ENCODE measurements around the gene KRT13. TPM values are rescaled to one million over a fixed set of nuclear protein-coding genes. Genes with fewer than 3 reads are reported as not detected.

Gene KRT13
- total RNA-seq, 1 experiment from 2014 or later, result 1.4 TPM

DNA sequence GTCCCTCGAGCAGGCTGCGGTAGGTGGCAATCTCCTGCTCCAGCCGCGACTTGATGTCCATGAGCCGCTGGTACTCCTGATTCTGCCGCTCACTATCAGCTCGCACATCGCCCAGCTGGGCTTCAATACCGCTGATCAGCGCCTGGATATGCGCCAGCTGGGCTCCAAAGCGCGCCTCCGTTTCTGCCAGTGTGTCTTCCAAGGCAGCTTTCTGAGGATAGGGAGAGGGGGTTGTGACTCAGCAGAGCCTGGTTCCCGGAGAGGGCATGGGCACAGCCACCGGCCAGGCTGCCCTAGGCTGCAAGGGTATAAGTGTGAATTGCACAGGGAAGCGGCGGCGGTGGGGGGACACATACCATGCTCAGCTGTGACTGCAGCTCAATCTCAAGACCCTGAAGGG is 18.4 kb upstream of the KRT13 start:
- H3F3A ChIP-seq (ENCODE audit: low read length, unreplicated experiment), result peaks cover 18% of the 10 kb centered on the region
- ATAC-seq, result no peak
- TF ChIP-seq, protein P1, sequence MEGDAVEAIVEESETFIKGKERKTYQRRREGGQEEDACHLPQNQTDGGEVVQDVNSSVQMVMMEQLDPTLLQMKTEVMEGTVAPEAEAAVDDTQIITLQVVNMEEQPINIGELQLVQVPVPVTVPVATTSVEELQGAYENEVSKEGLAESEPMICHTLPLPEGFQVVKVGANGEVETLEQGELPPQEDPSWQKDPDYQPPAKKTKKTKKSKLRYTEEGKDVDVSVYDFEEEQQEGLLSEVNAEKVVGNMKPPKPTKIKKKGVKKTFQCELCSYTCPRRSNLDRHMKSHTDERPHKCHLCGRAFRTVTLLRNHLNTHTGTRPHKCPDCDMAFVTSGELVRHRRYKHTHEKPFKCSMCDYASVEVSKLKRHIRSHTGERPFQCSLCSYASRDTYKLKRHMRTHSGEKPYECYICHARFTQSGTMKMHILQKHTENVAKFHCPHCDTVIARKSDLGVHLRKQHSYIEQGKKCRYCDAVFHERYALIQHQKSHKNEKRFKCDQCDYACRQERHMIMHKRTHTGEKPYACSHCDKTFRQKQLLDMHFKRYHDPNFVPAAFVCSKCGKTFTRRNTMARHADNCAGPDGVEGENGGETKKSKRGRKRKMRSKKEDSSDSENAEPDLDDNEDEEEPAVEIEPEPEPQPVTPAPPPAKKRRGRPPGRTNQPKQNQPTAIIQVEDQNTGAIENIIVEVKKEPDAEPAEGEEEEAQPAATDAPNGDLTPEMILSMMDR (conservative IDR thresholded peaks at IDR 0.05; ENCODE audit: low read depth, low read length), result no peak
- TF ChIP-seq EZH2 (IDR thresholded peaks at IDR 0.05; ENCODE audit: low read length, unreplicated experiment), result no peak
- no peak for TF ChIP-seq EZH2phosphoT487 (IDR thresholded peaks at IDR 0.05; ENCODE audit: borderline replicate concordance, low read length)
- H3K9ac ChIP-seq (ENCODE audit: low read length), result no peak overlapping the region
- H3K9me3 ChIP-seq (ENCODE audit: low read length), result no peaks in the 10 kb centered on the region
- no peak overlapping the region for H2AFZ ChIP-seq (ENCODE audit: low read length)
- TSS peak; percentile 7 for BruUV-seq (replicated peaks)
- H3K36me3 ChIP-seq (ENCODE audit: low read depth, low read length), result peaks cover 27% of the 10 kb centered on the region
- peak overlapping the region; percentile 94 for H3K4me2 ChIP-seq (ENCODE audit: low read length)
- ChIA-PET CTCF (no interaction called here), POLR2A (ENCODE audit: unreplicated experiment) (no interaction called here)
- H3K9me2 ChIP-seq (replicated peaks; ENCODE audit: low read length), result no peaks in the 10 kb centered on the region
- H3K79me2 ChIP-seq (ENCODE audit: low read length), result peaks cover 40% of the 10 kb centered on the region
- H3K27ac ChIP-seq (ENCODE audit: low read length), result peak overlapping the region; percentile 97
- H4K20me1 ChIP-seq (ENCODE audit: low read length), result peaks cover 17% of the 10 kb centered on the region
- no peaks in the 10 kb centered on the region for H3K27me3 ChIP-seq (ENCODE audit: low read length)
- intact Hi-C loops (cut with micrococcal nuclease), result loop anchor here (10.0 kb wide), 1 partner anchor 119 kb away; no protein-coding TSS in a partner anchor
- peaks cover 66% of the 10 kb centered on the region for H3K4me1 ChIP-seq (ENCODE audit: insufficient read depth, low read length)
- peak overlapping the region; percentile 13; the same call in 1 of the 2 replicates for H3K4me3 ChIP-seq (ENCODE audit: low read length)
- no peak for DNase-seq

DNA sequence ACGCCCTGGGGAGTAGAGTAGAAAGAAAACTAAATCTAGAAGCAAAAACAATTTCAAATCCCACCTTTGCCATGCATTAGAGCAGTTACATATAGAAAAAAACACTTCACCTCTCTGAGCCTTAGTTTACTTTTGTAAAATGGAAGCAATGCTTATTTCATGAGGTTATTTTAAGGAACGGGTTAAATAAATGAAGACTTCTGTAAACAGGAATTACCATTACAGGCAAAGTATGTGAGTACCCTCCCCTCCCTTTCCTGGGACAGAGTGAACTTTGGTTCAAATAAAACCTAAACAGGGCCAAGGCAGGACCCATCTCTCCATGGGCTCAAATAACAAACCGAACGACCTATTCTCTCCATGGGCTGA is 17.8 kb upstream of the KRT13 start:
- peaks cover 17% of the 10 kb centered on the region for H4K20me1 ChIP-seq (ENCODE audit: low read length)
- ATAC-seq (no peak), DNase-seq (no peak)
- no peak overlapping the region for H2AFZ ChIP-seq (ENCODE audit: low read length)
- H3K79me2 ChIP-seq (ENCODE audit: low read length), result peaks cover 34% of the 10 kb centered on the region
- H3K4me3 ChIP-seq (ENCODE audit: low read length), result no peak overlapping the region
- H3F3A ChIP-seq (ENCODE audit: low read length, unreplicated experiment), result peaks cover 18% of the 10 kb centered on the region
- peaks cover 68% of the 10 kb centered on the region for H3K4me1 ChIP-seq (ENCODE audit: insufficient read depth, low read length)
- intact Hi-C loops (cut with micrococcal nuclease), result loop anchor here (10.0 kb wide), 1 partner anchor 118 kb away; no protein-coding TSS in a partner anchor
- no peaks in the 10 kb centered on the region for H3K9me2 ChIP-seq (replicated peaks; ENCODE audit: low read length)
- TF ChIP-seq EZH2phosphoT487 (IDR thresholded peaks at IDR 0.05; ENCODE audit: borderline replicate concordance, low read length) (no peak), EZH2 (IDR thresholded peaks at IDR 0.05; ENCODE audit: low read length, unreplicated experiment) (no peak)
- TF ChIP-seq, protein P1 (conservative IDR thresholded peaks at IDR 0.05; ENCODE audit: low read depth, low read length), result no peak
- peak overlapping the region; percentile 97 for H3K27ac ChIP-seq (ENCODE audit: low read length)
- no peaks in the 10 kb centered on the region for H3K27me3 ChIP-seq (ENCODE audit: low read length)
- ChIA-PET POLR2A (ENCODE audit: unreplicated experiment) (interaction anchor here (2.7 kb wide), 1 partner anchor 25 kb away, joined by 14 read pairs; no protein-coding TSS in a partner anchor), CTCF (no interaction called here)
- no TSS peak for BruUV-seq (replicated peaks)
- no peak overlapping the region for H3K9ac ChIP-seq (ENCODE audit: low read length)
- peak overlapping the region; percentile 94 for H3K4me2 ChIP-seq (ENCODE audit: low read length)
- peaks cover 27% of the 10 kb centered on the region for H3K36me3 ChIP-seq (ENCODE audit: low read depth, low read length)
- no peaks in the 10 kb centered on the region for H3K9me3 ChIP-seq (ENCODE audit: low read length)

All from PC-3 (cell line).